Small intestine (tissue), 7 donors: ENCODE measurements around the gene RET. TPM values are rescaled to one million over a fixed set of nuclear protein-coding genes. Genes with fewer than 3 reads are reported as not detected.

ENCODE experiments used
- DNase-seq, 2 donors: peaks; one replicate each; pipeline versions ENCODE4 v3.0.0 to v3.0.0-alpha.2; 2013
- FAIRE-seq: peaks from 2 replicates; lab custom pipeline; 2012; peaks lifted over from hg19 to GRCh38; lab: Jason Lieb, UNC
- H3K27ac ChIP-seq, 3 donors: one replicate each; pipeline ENCODE4 v1.5.1; 2013; ENCODE audit warnings: low read length in 2 of 3, mild to moderate bottlenecking in 2 of 3, control low read depth in 1 of 3, inconsistent platforms in 1 of 3, low read depth in 1 of 3, moderate library complexity in 1 of 3
- H3K27me3 ChIP-seq, 3 donors: one replicate each; pipeline ENCODE4 v1.6.1; 2013; ENCODE audit warnings: low read length in 3 of 3, inconsistent platforms in 1 of 3; ENCODE audit not compliant: control insufficient read depth in 3 of 3, insufficient read depth in 3 of 3
- H3K36me3 ChIP-seq, 3 donors: one replicate each; pipeline ENCODE4 v1.6.1; 2013; ENCODE audit warnings: low read length in 3 of 3, inconsistent platforms in 1 of 3, low read depth in 1 of 3, mild to moderate bottlenecking in 1 of 3, moderate library complexity in 1 of 3; ENCODE audit not compliant: control insufficient read depth in 3 of 3, insufficient read depth in 2 of 3
- H3K4me1 ChIP-seq, 3 donors: one replicate each; pipeline ENCODE4 v1.6.1; 2013; ENCODE audit warnings: low read length in 2 of 3, inconsistent platforms in 1 of 3, low read depth in 1 of 3, mild to moderate bottlenecking in 1 of 3, moderate library complexity in 1 of 3; ENCODE audit not compliant: control insufficient read depth in 3 of 3, insufficient read depth in 2 of 3
- H3K4me3 ChIP-seq, 3 donors: one replicate each; pipeline ENCODE4 v1.5.1; 2013; ENCODE audit warnings: low read length in 3 of 3, control low read depth in 1 of 3, inconsistent platforms in 1 of 3, low read depth in 1 of 3, mild to moderate bottlenecking in 1 of 3, moderate library complexity in 1 of 3
- H3K9me3 ChIP-seq, 2 donors: one replicate each; pipeline ENCODE4 v1.6.1; 2013; ENCODE audit warnings: low read depth in 1 of 2, low read length in 1 of 2; ENCODE audit not compliant: control insufficient read depth in 2 of 2, insufficient read depth in 1 of 2
- WGBS, 3 donors: extraction: QIAGEN DNeasy Blood & Tissue Kit; methylation state at CpG; one replicate each; pipeline ENCODE4 v1.1.7; 2013; 5-methylcytosine and 5-hydroxymethylcytosine counted together
- polyA plus RNA-seq, 4 donors: library from polyadenylated mRNA; stranded (reverse) in 3 of 4; unstranded in 1 of 4; fragments of 200-250 nt in 3 of 4; fragments of 120-200 nt in 1 of 4; gene quantifications; one replicate each; pipeline versions ENCODE4 v1.2.1 to v1.2.3, GENCODE V29; 2013
- donor health status: healthy with polysubstance abuse.
- donor health status: control.
- donor health status: control.
- donor health status: Bipolar disorder and iron deficiency.
- donor health status: healthy.

The RET gene
- polyA plus RNA-seq, 4 donors, result 5.3 to 11.0 TPM; not detected in 2

DNA sequence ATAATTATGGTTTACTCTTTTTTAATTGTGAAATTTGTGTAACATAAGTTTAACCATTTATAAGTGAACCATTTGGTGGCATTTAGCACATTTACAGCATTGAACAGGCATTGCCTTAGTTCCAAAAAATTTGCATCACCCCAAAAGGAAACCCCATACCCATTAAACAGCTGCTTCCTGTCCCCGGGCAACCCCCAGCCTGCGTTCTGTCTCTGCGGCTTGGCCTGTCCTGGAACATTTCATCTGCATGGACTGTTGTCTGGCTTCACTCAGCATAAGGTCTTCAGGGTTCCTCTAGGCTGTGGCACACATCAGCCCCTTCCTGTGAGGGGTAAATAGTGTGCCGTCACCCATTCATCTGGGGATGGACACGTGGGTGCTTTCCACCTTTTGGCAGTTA, 6.9 kb downstream of the RET start:
- no peak overlapping the region for H3K27ac ChIP-seq
- FAIRE-seq (no peak), DNase-seq (no peak)
- no peak overlapping the region for H3K4me3 ChIP-seq
- 39 to 86% (median 53%) methylated on average over 5 of the region's 5 CpGs for WGBS, 3 donors
- H3K36me3 ChIP-seq, result no peaks in the 10 kb centered on the region
- no peaks in the 10 kb centered on the region for H3K4me1 ChIP-seq
- no peaks in the 10 kb centered on the region for H3K9me3 ChIP-seq
- H3K27me3 ChIP-seq, result peaks cover 0 to 9% (median 0%) of the 10 kb centered on the region in 3 donors

DNA sequence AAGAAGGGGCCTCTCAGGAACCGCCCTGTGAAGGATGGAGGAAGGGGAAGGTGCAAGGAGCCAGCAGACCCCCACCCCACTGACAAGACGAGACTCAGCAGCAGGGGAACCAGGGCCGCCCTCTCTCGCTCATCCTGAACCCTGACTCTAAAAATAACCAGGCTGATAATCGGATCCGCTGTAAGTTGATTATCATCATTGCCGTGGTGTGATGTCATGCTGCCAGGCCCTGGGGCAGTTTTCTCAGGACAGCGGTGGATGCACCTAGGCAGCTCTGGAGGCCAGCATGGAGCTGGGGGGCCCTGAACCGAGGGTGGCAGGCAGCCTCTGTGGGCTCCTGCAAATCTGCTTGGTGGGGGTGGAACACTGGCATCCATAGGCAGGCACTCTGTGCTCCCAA, 7.9 kb downstream of the RET start:
- FAIRE-seq (no peak), DNase-seq (no peak)
- WGBS, 3 donors, result 77 to 85% (median 84%) methylated on average over 9 of the region's 9 CpGs
- Histone ChIP-seq H3K27ac (no peak overlapping the region), H3K4me3 (no peak overlapping the region), H3K36me3 (no peaks in the 10 kb centered on the region), H3K4me1 (no peaks in the 10 kb centered on the region), H3K9me3 (no peaks in the 10 kb centered on the region), H3K27me3 (no peaks in the 10 kb centered on the region)

DNA sequence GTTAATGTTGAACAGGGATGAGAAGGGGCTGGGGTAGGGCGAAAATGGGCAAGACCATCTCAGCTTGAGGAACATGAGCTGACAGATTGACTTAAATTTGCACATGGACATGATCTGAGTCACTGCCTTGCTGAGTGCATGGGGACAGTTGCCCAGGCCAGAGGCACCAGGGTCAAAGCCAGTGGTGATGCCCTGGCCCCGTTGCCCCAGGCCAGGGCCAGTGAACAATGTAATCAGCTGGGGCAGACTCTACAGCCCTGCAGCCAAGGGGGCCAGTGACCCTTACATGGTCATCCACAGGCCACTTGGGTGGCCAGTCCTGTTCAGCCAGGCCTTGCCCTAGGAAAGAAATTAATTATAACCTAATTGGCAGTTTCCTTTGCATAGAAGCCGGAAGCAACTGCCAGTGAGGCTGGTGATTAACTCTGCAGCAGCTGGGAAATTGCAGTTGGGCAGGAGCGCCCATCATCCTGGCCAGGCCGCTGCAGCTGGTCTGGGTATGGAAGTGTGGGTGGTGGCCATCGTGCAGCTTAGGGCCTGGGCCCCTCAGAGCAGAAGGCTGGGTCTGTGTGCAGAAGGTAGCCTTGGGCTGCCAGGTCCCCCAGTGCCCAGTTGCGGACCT, 9.6 kb downstream of the RET start:
- Histone ChIP-seq H3K9me3 (no peaks in the 10 kb centered on the region), H3K36me3 (no peaks in the 10 kb centered on the region), H3K27ac (no peak overlapping the region), H3K27me3 (no peaks in the 10 kb centered on the region), H3K4me1 (no peaks in the 10 kb centered on the region), H3K4me3 (no peak overlapping the region)
- 79 to 91% (median 87%) methylated on average over 7 of the region's 7 CpGs for WGBS, 3 donors
- DNase-seq, result no peak
- FAIRE-seq, result no peak

DNA sequence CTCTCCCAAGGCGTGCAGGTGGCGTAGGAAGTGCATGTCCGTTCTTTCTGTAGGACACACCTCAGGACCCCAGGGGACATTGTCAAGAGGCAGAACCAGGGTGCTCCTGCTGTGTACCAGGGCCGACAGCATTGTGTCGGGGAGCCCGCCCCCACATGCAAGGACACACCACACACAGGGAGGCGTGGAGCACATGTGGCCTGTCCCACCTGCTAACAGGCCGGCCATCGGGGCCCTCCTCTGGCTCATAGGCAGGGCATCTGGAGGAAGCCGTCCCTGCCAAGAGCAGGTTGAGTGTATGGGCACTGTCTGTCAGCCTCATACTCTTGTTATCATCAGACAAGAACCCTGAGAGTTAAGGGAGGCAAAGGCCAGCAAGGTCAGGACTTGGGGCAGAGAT, 12.7 kb downstream of the RET start:
- Histone ChIP-seq H3K27ac (no peak overlapping the region), H3K27me3 (no peaks in the 10 kb centered on the region), H3K4me3 (no peak overlapping the region), H3K9me3 (no peaks in the 10 kb centered on the region), H3K36me3 (no peaks in the 10 kb centered on the region), H3K4me1 (no peaks in the 10 kb centered on the region)
- FAIRE-seq (no peak), DNase-seq (no peak)
- 85 to 92% (median 90%) methylated on average over 10 of the region's 10 CpGs for WGBS, 3 donors

DNA sequence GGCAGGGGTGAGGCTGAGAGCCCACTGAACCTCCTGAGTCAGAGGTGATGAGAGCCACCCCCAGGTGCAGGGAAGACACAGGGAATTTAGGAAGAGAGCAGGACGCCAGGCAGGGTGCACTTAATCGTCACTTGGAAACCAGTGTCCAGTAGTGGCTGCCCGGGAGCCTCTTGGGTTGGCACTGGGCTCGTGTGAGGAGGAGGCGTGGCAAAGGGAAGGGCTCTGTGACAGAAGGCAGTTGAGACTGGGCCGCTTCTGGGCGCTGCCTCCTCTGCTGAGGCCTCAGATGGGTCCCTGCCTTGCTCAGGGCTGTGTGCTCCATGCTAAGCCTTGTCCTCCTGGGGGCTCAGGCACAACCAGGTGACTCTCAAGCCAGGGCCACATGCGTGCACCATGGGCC, 13.3 kb downstream of the RET start:
- Histone ChIP-seq H3K27ac (no peak overlapping the region), H3K4me3 (no peak overlapping the region), H3K9me3 (no peaks in the 10 kb centered on the region), H3K36me3 (no peaks in the 10 kb centered on the region), H3K27me3 (peaks cover 0 to 3% (median 0%) of the 10 kb centered on the region in 3 donors), H3K4me1 (no peaks in the 10 kb centered on the region)
- WGBS, 3 donors, result 52 to 72% (median 61%) methylated on average over 7 to 8 of the region's 8 CpGs
- FAIRE-seq, result no peak
- no peak for DNase-seq

DNA sequence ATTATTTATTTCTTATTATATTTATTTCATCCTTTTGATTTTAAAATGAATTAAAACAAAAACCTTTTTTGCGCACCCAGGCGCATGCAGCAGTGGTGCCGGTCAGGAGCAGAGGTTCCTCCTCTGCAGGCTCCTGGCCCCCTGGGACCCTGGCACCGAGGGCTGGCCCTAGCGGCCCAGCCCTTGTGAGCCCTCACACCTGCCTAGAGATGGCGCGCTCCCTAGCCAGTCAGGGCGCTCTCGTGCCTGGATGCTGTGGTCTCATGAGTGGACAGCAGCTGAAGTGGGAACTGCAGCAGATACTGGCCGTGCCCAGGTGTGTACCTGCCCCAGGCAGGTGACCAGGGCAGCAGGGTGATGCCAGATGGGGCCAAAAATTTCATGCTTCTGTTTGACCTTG, 13.8 kb downstream of the RET start:
- Histone ChIP-seq H3K4me3 (no peak overlapping the region), H3K27ac (no peak overlapping the region), H3K36me3 (no peaks in the 10 kb centered on the region), H3K4me1 (no peaks in the 10 kb centered on the region), H3K27me3 (peaks cover 0 to 3% (median 0%) of the 10 kb centered on the region in 3 donors), H3K9me3 (no peaks in the 10 kb centered on the region)
- DNase-seq, result no peak
- 89 to 90% (median 89%) methylated on average over 10 of the region's 10 CpGs for WGBS, 3 donors
- FAIRE-seq, result no peak

DNA sequence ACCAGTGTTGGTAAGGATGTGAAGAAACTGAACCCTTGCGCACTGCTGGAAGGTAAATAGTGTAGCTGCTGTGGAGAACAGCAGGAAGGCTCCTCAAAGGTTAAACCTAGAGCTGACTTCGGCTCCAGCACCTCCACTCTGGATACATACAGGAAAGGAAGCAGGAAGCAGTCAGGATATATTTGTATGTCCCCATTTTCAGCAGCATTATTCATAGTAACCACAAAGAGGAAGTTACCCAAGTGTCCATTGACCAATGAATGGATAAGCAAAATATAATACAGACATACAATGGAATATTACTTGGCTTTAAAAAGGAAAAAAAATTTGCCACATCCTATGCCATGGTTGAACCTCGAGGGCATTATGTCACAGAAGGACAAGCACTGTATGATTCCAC, 15.0 kb downstream of the RET start:
- no peaks in the 10 kb centered on the region for H3K4me1 ChIP-seq
- WGBS, 3 donors, result 56 to 67% (median 65%) methylated on average over 3 of the region's 3 CpGs
- peaks cover 0 to 3% (median 0%) of the 10 kb centered on the region in 3 donors for H3K27me3 ChIP-seq
- H3K4me3 ChIP-seq, result no peak overlapping the region
- FAIRE-seq (no peak), DNase-seq (no peak)
- H3K9me3 ChIP-seq, result no peaks in the 10 kb centered on the region
- no peaks in the 10 kb centered on the region for H3K36me3 ChIP-seq
- H3K27ac ChIP-seq, result no peak overlapping the region

DNA sequence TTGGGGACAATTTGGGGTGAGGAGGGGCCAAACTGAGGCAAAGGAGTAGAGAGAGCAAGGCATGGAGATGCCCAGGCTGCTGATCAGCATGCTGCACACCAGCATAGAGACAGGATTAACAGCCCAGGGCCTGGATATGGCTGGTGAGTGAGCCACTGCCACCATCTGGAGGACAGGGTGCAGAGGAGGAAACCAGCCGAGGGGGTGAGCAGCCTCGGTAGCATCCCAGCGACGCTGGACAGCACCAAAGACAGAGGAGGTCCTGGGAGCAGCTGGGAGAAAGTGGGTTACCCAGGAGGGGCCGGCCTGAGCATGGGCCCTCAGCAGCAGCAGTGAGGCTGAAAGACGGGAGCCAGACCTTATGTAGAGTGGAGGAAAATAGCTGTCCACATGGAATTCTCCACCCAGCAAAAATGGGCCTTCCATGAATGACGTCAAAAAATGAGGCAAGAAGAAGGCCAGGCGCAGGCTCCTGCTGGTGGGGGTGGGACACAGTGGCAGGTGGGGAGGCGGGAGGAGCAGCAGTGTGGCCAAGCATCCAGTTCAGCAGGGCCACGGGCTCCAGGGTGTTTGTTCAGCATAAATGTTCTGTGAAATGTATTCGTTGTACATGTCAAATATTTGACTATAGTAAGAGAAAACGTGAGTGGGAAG, 16.7 kb downstream of the RET start:
- no peaks in the 10 kb centered on the region for H3K9me3 ChIP-seq
- 38 to 41% (median 39%) methylated on average over 12 of the region's 12 CpGs for WGBS, 3 donors
- no peaks in the 10 kb centered on the region for H3K36me3 ChIP-seq
- H3K4me3 ChIP-seq, result no peak overlapping the region
- peaks cover 0 to 3% (median 0%) of the 10 kb centered on the region in 3 donors for H3K27me3 ChIP-seq
- FAIRE-seq (no peak), DNase-seq (no peak)
- no peak overlapping the region for H3K27ac ChIP-seq
- no peaks in the 10 kb centered on the region for H3K4me1 ChIP-seq
